K562 (cell line): ENCODE data around the gene CCL2. TPM values are rescaled to one million over a fixed set of nuclear protein-coding genes. Genes with fewer than 3 reads are reported as not detected.
"Not testable (repeated sequence)": the region's sequence is repeated elsewhere in the genome, so short reads cannot be mapped to it uniquely, and the experiment has no call there.

Source experiments
- ATAC-seq: fragments of 200-7000 bp; cut with Tn5 transposase; 3 replicates; pipeline ENCODE4 v1.9.1; 2020; ENCODE audit warnings: moderate library complexity
- BruUV-seq: library from RNA; stranded (reverse); fragments of 400-500 nt; replicated peaks from 2 replicates; lab custom pipeline; 2021; lab: Mats Ljungman, UMichigan
- CTCF ChIA-PET: fragments of 300-600 bp; formaldehyde crosslinking; extraction: SDS; loops from one replicate; lab custom pipeline; 2021; ENCODE audit warnings: low intra/inter-chr PET ratio; lab: Yijun Ruan, JAX
- POLR2A ChIA-PET: fragments of 300-600, 350-650 bp; sonication (Branson Sonifier 250); formaldehyde crosslinking; extraction: SDS; loops from one replicate; lab custom pipeline; 2021; ENCODE audit warnings: antibody characterized with exemption, inconsistent platforms; lab: Yijun Ruan, JAX
- DNase-seq, 4 experiments: peaks; one replicate each; pipeline versions ENCODE4 v3.0.0 to v3.0.0-alpha.2; 2011 to 2018; ENCODE audit warnings: low spot score in 3 of 4, mixed read lengths in 3 of 4; ENCODE audit errors: extremely low read depth in 1 of 4
- FAIRE-seq: peaks from 2 replicates; lab custom pipeline; 2011; peaks lifted over from hg19 to GRCh38; lab: Jason Lieb, UNC
- H2AFZ ChIP-seq: 2 replicates; pipeline ENCODE4 v1.6.0; 2011; ENCODE audit warnings: low read depth, low read length, control low read depth, inconsistent platforms
- H3K27ac ChIP-seq: fragments of 200-600 bp; 3 replicates; pipeline ENCODE4 v1.8.0; 2011; ENCODE audit warnings: low read depth, mild to moderate bottlenecking, control low read depth, inconsistent platforms, low read length, moderate library complexity, mixed read lengths; ENCODE audit errors: extremely low read depth
- H3K27me3 ChIP-seq, 2 experiments: fragments of 300-600 bp in 1 of 2; 2 replicates in 1 of 2; 3 replicates in 1 of 2; pipeline versions ENCODE4 v1.6.0 to v1.8.0; 2011; ENCODE audit warnings: inconsistent platforms in 2 of 2, low read length in 2 of 2, mild to moderate bottlenecking in 1 of 2, mixed read lengths in 1 of 2, moderate library complexity in 1 of 2; ENCODE audit not compliant: control insufficient read depth in 2 of 2, insufficient read depth in 2 of 2
- H3K36me3 ChIP-seq: fragments of 300-600 bp; 3 replicates; pipeline ENCODE4 v1.8.0; 2011; ENCODE audit warnings: mild to moderate bottlenecking, low read length, inconsistent platforms; ENCODE audit not compliant: control insufficient read depth, insufficient read depth
- H3K4me1 ChIP-seq, 2 experiments: fragments of 200-600 bp in 1 of 2; replicated peaks in 1 of 2; 2 replicates in 1 of 2; 3 replicates in 1 of 2; pipeline versions ENCODE4 v1.5.1 to v1.8.0; 2011; ENCODE audit warnings: inconsistent platforms in 2 of 2, low read length in 2 of 2, mild to moderate bottlenecking in 1 of 2, mixed read lengths in 1 of 2, moderate library complexity in 1 of 2; ENCODE audit not compliant: control insufficient read depth in 2 of 2, insufficient read depth in 2 of 2
- H3K4me2 ChIP-seq: 2 replicates; pipeline ENCODE4 v1.6.1; 2011; ENCODE audit warnings: low read length, control low read depth, inconsistent platforms, mixed read lengths; ENCODE audit not compliant: insufficient read depth
- H3K4me3 ChIP-seq: fragments of 200-600 bp; sonication (generic), shearing (Covaris generic); 2 replicates; pipeline ENCODE4 v1.5.1; 2016; ENCODE audit warnings: control low read depth, inconsistent platforms
- H3K79me2 ChIP-seq: fragments of 200-600 bp; 3 replicates; pipeline ENCODE4 v1.8.0; 2011; ENCODE audit warnings: low read length, inconsistent platforms; ENCODE audit not compliant: control insufficient read depth, insufficient read depth
- H3K9ac ChIP-seq, 2 experiments: 2 replicates each; pipeline versions ENCODE4 v1.6.0 to v1.6.1; 2011; ENCODE audit warnings: low read depth in 2 of 2, low read length in 2 of 2, control low read depth in 1 of 2, inconsistent platforms in 1 of 2, mild to moderate bottlenecking in 1 of 2, mixed read lengths in 1 of 2; ENCODE audit not compliant: insufficient read depth in 1 of 2
- H3K9me1 ChIP-seq: one replicate; pipeline ENCODE4 v1.6.0; 2011; ENCODE audit warnings: inconsistent platforms, mild to moderate bottlenecking, low read length, moderate library complexity; ENCODE audit not compliant: control insufficient read depth, insufficient read depth
- H3K9me3 ChIP-seq: replicated peaks from 2 replicates; pipeline ENCODE4 v1.5.1; 2011; ENCODE audit warnings: low read depth, low read length, inconsistent platforms; ENCODE audit not compliant: control insufficient read depth, insufficient read depth
- H4K20me1 ChIP-seq: replicated peaks from 2 replicates; pipeline ENCODE4 v1.6.1; 2011; ENCODE audit warnings: low read length, inconsistent platforms, mixed read lengths; ENCODE audit not compliant: control insufficient read depth, insufficient read depth
- FOXA3 ChIP-seq, 2 experiments: fragments of 450-650 bp in 1 of 2; sonication (generic) in 1 of 2; formaldehyde crosslinking; IDR thresholded peaks in 1 of 2; conservative IDR thresholded peaks in 1 of 2; 2 replicates each; pipeline versions ENCODE4 v1.4.0 to v1.8.0; 2020 to 2022; ENCODE audit warnings: mild to moderate bottlenecking in 2 of 2, missing genetic modification reagents in 1 of 2
- KLF10 ChIP-seq: fragments of 250-450 bp; sonication (Bioruptor Pico); IDR thresholded peaks from 2 replicates; pipeline ENCODE4 v1.6.1; 2021; ENCODE audit warnings: matching md5 sums
- MEF2D ChIP-seq: conservative IDR thresholded peaks from 2 replicates; pipeline ENCODE4 v1.6.1; 2016; ENCODE audit warnings: low read depth, missing genetic modification characterization, missing compliant biosample characterization
- NCOA6 ChIP-seq: fragments of 450-650 bp; IDR thresholded peaks from 2 replicates; pipeline ENCODE4 v1.6.1; 2017; ENCODE audit warnings: mild to moderate bottlenecking
- WGBS: fragments of 100-300 bp; shearing (Covaris generic); methylation state at CpG from one replicate; pipeline ENCODE4 v1.1.6; 2016; ENCODE audit warnings: low coverage, mixed read lengths; ENCODE audit not compliant: insufficient coverage; ENCODE audit errors: missing lambda C conversion rate; 5-methylcytosine and 5-hydroxymethylcytosine counted together
- in situ Hi-C: fragments of 300-500 bp; cut with MboI; formaldehyde crosslinking; loops from 4 replicates; pipeline ENCODE4 v1.15.0; 2018; ENCODE audit warnings: inconsistent platforms, mixed read lengths
- intact Hi-C: fragments of 100-400 bp; cut with micrococcal nuclease; formaldehyde crosslinking; loops from 2 replicates; pipeline ENCODE4 v1.14.2; 2022
- polyA plus RNA-seq, 8 experiments: library from polyadenylated mRNA; depleted of rRNA in 4 of 8; stranded (reverse) in 5 of 8; unstranded in 3 of 8; fragments of >200 nt; fragmentation: Nextera tagmentation in 2 of 8; fragmentation: Illumina TruSeq in 1 of 8; extraction: Ambion mirVana in 2 of 8; extraction: Trizol in 1 of 8; gene quantifications; 2 replicates each; pipeline versions ENCODE4 v1.2.1 to v1.2.3, GENCODE V29; 2011 to 2014; ENCODE audit warnings: inconsistent platforms in 1 of 8, missing spikeins in 1 of 8
- total RNA-seq, 7 experiments: library from RNA; depleted of rRNA in 6 of 7; stranded (reverse); fragments of >200 nt in 6 of 7; fragmentation: Illumina TruSeq in 2 of 7; extraction: Trizol in 2 of 7; gene quantifications; 2 replicates each; pipeline versions ENCODE4 v1.2.1 to v1.2.3, GENCODE V29; 2011 to 2021; ENCODE audit warnings: low replicate concordance in 1 of 7
- TF ChIP-seq, protein P1 (sequence below): sonication (generic); formaldehyde crosslinking; IDR thresholded peaks from 2 replicates; pipeline ENCODE4 v1.8.1; 2023; ENCODE audit warnings: mild to moderate bottlenecking, missing genetic modification reagents
- TF ChIP-seq, protein P2 (sequence below): fragments of 450-650 bp; IDR thresholded peaks from 2 replicates; pipeline ENCODE4 v1.7.1; 2018; ENCODE audit warnings: mild to moderate bottlenecking, low read depth; ENCODE audit not compliant: partially characterized antibody

CCL2 gene
- total and polyA plus RNA-seq, 9 of the 15 experiments (the other 6 are each of a cell fraction or from before 2014, with no cell fraction given): 0.54 to 5.4 (median 0.88) TPM

DNA sequence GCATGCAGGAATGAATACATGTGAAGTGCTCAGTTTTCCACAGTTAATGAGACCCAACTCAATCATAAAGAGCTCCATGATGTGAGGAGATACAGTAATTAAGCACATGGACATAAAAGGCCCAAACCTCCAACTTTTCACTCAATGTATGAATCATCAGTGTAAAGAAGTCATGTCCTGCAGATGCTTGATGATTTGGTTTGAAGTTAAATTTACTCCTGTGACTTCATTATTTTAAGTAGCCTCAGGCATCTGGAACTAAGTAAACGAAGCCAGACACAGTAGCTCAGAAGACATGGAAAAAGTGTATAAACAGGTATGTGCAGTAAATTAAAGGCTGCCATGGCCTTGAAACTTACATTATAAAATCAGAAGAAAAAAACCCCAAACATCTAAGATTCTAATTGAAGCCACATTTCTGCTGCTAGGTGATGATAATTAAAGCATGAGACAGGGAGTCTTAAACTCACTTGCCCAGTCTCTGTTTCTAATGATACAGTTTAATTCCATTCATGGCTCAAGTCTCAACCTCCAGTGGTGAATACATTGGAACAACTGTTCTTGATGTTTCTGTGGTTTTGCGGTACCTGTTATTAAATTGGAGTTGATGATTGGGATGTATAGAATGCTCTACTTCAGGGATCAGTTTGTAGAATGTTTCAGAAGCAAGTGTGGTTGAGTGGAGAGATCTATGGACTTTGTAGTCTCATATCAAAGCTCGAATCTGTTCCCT is 28.9 kb upstream of the CCL2 start (continued):
- TF ChIP-seq KLF10 (CRISPR knock-in tag): no peak

DNA sequence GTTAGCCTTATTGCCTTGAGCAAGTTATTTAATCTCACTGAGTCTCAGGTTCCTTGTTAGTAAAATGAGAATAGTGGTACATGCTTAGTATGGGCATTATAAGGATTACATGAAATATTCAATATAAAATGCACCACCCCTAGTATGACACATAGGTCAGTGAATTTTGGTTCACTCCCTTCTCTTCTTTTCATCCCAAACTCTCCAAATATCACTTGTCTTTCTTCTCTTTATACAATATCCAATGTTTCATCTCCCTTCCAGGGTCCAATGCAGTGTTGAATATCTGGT is 28.4 kb upstream of the CCL2 start:
- H3K4me2 ChIP-seq: no peak overlapping the region
- no peak overlapping the region for H3K9ac ChIP-seq
- intact Hi-C loops: no loop called here
- ChIA-PET CTCF (interaction anchor here (0.7 kb wide), 1 partner anchor 359 kb away, joined by 7 read pairs; no protein-coding TSS in a partner anchor), POLR2A (no interaction called here)
- no peak for DNase-seq
- TF ChIP-seq, protein P1, sequence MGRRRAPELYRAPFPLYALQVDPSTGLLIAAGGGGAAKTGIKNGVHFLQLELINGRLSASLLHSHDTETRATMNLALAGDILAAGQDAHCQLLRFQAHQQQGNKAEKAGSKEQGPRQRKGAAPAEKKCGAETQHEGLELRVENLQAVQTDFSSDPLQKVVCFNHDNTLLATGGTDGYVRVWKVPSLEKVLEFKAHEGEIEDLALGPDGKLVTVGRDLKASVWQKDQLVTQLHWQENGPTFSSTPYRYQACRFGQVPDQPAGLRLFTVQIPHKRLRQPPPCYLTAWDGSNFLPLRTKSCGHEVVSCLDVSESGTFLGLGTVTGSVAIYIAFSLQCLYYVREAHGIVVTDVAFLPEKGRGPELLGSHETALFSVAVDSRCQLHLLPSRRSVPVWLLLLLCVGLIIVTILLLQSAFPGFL (CRISPR knock-in tag): no peak
- TF ChIP-seq MEF2D (tag) (no peak), FOXA3 (CRISPR knock-in tag; conservative IDR thresholded peaks at IDR 0.05 in 1 of 2, IDR thresholded peaks at IDR 0.05 in 1 of 2) (no peak), NCOA6 (no peak)
- TF ChIP-seq, protein P2, sequence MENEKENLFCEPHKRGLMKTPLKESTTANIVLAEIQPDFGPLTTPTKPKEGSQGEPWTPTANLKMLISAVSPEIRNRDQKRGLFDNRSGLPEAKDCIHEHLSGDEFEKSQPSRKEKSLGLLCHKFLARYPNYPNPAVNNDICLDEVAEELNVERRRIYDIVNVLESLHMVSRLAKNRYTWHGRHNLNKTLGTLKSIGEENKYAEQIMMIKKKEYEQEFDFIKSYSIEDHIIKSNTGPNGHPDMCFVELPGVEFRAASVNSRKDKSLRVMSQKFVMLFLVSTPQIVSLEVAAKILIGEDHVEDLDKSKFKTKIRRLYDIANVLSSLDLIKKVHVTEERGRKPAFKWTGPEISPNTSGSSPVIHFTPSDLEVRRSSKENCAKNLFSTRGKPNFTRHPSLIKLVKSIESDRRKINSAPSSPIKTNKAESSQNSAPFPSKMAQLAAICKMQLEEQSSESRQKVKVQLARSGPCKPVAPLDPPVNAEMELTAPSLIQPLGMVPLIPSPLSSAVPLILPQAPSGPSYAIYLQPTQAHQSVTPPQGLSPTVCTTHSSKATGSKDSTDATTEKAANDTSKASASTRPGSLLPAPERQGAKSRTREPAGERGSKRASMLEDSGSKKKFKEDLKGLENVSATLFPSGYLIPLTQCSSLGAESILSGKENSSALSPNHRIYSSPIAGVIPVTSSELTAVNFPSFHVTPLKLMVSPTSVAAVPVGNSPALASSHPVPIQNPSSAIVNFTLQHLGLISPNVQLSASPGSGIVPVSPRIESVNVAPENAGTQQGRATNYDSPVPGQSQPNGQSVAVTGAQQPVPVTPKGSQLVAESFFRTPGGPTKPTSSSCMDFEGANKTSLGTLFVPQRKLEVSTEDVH: no peak
- in situ Hi-C loops: no loop called here
- no peaks in the 10 kb centered on the region; a peak in 1 of 5 replicates for H3K27me3 ChIP-seq
- H3K9me3 ChIP-seq: no peaks in the 10 kb centered on the region
- no peaks in the 10 kb centered on the region for H4K20me1 ChIP-seq
- no peaks in the 10 kb centered on the region for H3K4me1 ChIP-seq
- no peak overlapping the region for H3K4me3 ChIP-seq
- no peak overlapping the region for H2AFZ ChIP-seq
- H3K36me3 ChIP-seq: no peaks in the 10 kb centered on the region
- no peaks in the 10 kb centered on the region for H3K79me2 ChIP-seq
- no peak overlapping the region for H3K27ac ChIP-seq
- no TSS peak for BruUV-seq
- ATAC-seq: no peak
- no peak for FAIRE-seq
- no peaks in the 10 kb centered on the region for H3K9me1 ChIP-seq

DNA sequence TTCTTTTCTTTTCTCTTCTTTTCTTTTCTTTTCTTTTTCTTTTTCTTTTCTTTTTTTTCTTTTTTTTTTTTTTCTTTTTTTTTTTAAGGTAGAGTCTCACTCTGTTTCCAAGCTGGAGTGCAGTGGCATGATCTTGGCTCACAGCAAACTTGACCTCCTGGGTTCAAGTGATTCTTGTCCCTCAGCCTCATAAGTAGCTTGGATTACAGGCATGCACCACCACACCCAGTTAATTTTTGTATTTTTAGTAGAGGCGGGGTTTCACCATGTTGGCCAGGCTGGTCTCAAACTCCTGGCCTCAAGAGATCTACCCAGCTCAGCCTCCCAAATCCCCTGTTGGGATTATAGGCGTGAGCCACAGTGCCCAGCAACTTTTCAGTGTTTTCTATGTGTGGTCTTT is 27.8 kb upstream of the CCL2 start:
- WGBS: 0% methylated on average over 2 of the region's 2 CpGs
- H3K36me3 ChIP-seq, H3K9me3 ChIP-seq, FAIRE-seq, H3K79me2 ChIP-seq, POLR2A ChIA-PET, H4K20me1 ChIP-seq, in situ Hi-C loops, H3K9me1 ChIP-seq, H3K4me3 ChIP-seq, H3K4me2 ChIP-seq, H2AFZ ChIP-seq, DNase-seq, ATAC-seq, BruUV-seq, intact Hi-C loops, H3K4me1 ChIP-seq, H3K9ac ChIP-seq, H3K27me3 ChIP-seq, H3K27ac ChIP-seq: not testable (repeated sequence)
- CTCF ChIA-PET: interaction anchor here (0.7 kb wide), 1 partner anchor 359 kb away, joined by 7 read pairs; no protein-coding TSS in a partner anchor
